Natural killer cell (primary cell): ENCODE results near the gene MDK. TPM values are rescaled to one million over a fixed set of nuclear protein-coding genes. Genes with fewer than 3 reads are reported as not detected.

Experiments used
- ATAC-seq, 3 donors: fragments of 150-1000 bp in 2 of 3; fragments of 200-7000 bp in 1 of 3; cut with Tn5 transposase; 1 replicate in 1 of 3; 2 replicates in 2 of 3; pipeline ENCODE4 v1.10.0; 2021; ENCODE audit warnings: mild to moderate bottlenecking in 2 of 3, moderate library complexity in 2 of 3
- DNase-seq, 2 donors: peaks; one replicate each; pipeline versions ENCODE4 v3.0.0 to v3.0.0-alpha.2; 2013 to 2021; ENCODE audit warnings: mixed read lengths in 1 of 2
- H3K27ac ChIP-seq: one replicate; pipeline ENCODE4 v1.5.1; 2013; ENCODE audit warnings: mild to moderate bottlenecking, low read length
- H3K27me3 ChIP-seq: one replicate; pipeline ENCODE4 v1.6.1; 2013; ENCODE audit warnings: low read length; ENCODE audit not compliant: control insufficient read depth, insufficient read depth
- H3K36me3 ChIP-seq: one replicate; pipeline ENCODE4 v1.6.1; 2013; ENCODE audit warnings: low read length; ENCODE audit not compliant: control insufficient read depth, insufficient read depth
- H3K4me1 ChIP-seq: one replicate; pipeline ENCODE4 v1.6.1; 2013; ENCODE audit warnings: low read length; ENCODE audit not compliant: control insufficient read depth, insufficient read depth
- H3K4me3 ChIP-seq: one replicate; pipeline ENCODE4 v1.5.1; 2013; ENCODE audit warnings: low read length
- H3K9me3 ChIP-seq: one replicate; pipeline ENCODE4 v1.6.1; 2013; ENCODE audit warnings: low read length; ENCODE audit not compliant: control insufficient read depth, insufficient read depth
- H3K27ac Mint-ChIP-seq, 2 donors: one replicate each; pipeline ENCODE4 v1.8.0; 2022; ENCODE audit warnings: mild to moderate bottlenecking in 2 of 2, mixed read lengths in 2 of 2, moderate library complexity in 1 of 2
- H3K27me3 Mint-ChIP-seq, 2 donors: one replicate each; pipeline ENCODE4 v1.8.0; 2022; ENCODE audit warnings: low read depth in 2 of 2, mixed read lengths in 2 of 2
- H3K36me3 Mint-ChIP-seq: one replicate; pipeline ENCODE4 v1.8.0; 2022; ENCODE audit warnings: mixed read lengths
- H3K4me1 Mint-ChIP-seq, 2 donors: one replicate each; pipeline ENCODE4 v1.8.0; 2022; ENCODE audit warnings: mixed read lengths in 2 of 2
- H3K4me3 Mint-ChIP-seq: one replicate; pipeline ENCODE4 v1.8.0; 2022; ENCODE audit warnings: mild to moderate bottlenecking, moderate library complexity, mixed read lengths
- H3K9me3 Mint-ChIP-seq, 2 donors: one replicate each; pipeline ENCODE4 v1.8.0; 2022; ENCODE audit warnings: mixed read lengths in 2 of 2
- CTCF ChIP-seq: fragments of 200-600 bp; IDR thresholded peaks from one replicate; pipeline ENCODE4 v1.8.0; 2022; ENCODE audit warnings: antibody characterized with exemption
- WGBS: methylation state at CpG from one replicate; pipeline ENCODE4 v1.1.7; 2013; ENCODE audit warnings: missing lambda C conversion rate; ENCODE audit not compliant: insufficient coverage; 5-methylcytosine and 5-hydroxymethylcytosine counted together
- intact Hi-C: fragments of 100-400 bp; cut with micrococcal nuclease; formaldehyde crosslinking; loops from one replicate; pipeline ENCODE4 v1.14.2; 2022
- total RNA-seq, 4 donors: library from RNA; stranded (reverse); fragments of 120-200 nt in 1 of 4; gene quantifications; one replicate each; pipeline versions ENCODE4 v1.2.3 to v1.2.4, GENCODE V29; 2013 to 2022

The MDK gene
- total RNA-seq, 3 donors from 2014 or later (not counting 1 experiment from before 2014, with no cell fraction given), result 4.5 to 10.6 (median 6.3) TPM

GRCh38 chr11:46373787-46374740, 7.4 kb upstream of the MDK start:
- peaks cover 13% of the 10 kb centered on the region for H3K4me1 ChIP-seq
- Mint-ChIP-seq H3K4me3 (no peak overlapping the region), H3K27ac (no peak overlapping the region), H3K4me1 (peaks cover 3 to 20% of the 10 kb centered on the region in 2 donors), H3K36me3 (no peaks in the 10 kb centered on the region), H3K9me3 (no peaks in the 10 kb centered on the region), H3K27me3 (no peaks in the 10 kb centered on the region)
- intact Hi-C loops, result no loop called here
- TF ChIP-seq CTCF, result no peak
- H3K36me3 ChIP-seq, result peaks cover 87% of the 10 kb centered on the region
- no peak overlapping the region for H3K4me3 ChIP-seq
- no peaks in the 10 kb centered on the region for H3K9me3 ChIP-seq
- no peak overlapping the region for H3K27ac ChIP-seq
- no peaks in the 10 kb centered on the region for H3K27me3 ChIP-seq
- ATAC-seq (no peak), DNase-seq (no peak)
- WGBS, result 95% methylated on average over 30 of the region's 30 CpGs

- peaks cover 81% of the 10 kb centered on the region for H3K36me3 ChIP-seq
- H3K4me1 ChIP-seq, result peaks cover 21% of the 10 kb centered on the region
- DNase-seq (no peak), ATAC-seq (no peak)
- H3K4me3 ChIP-seq, result no peak overlapping the region
- no peak overlapping the region for H3K27ac ChIP-seq
- TF ChIP-seq CTCF, result no peak
- no peaks in the 10 kb centered on the region for H3K27me3 Mint-ChIP-seq
- H3K36me3 Mint-ChIP-seq, result no peaks in the 10 kb centered on the region
- no peaks in the 10 kb centered on the region for H3K9me3 Mint-ChIP-seq
- H3K27me3 ChIP-seq, result no peaks in the 10 kb centered on the region
- no peak overlapping the region for H3K27ac Mint-ChIP-seq
- intact Hi-C loops, result no loop called here
- peaks cover 8 to 21% of the 10 kb centered on the region in 2 donors for H3K4me1 Mint-ChIP-seq
- H3K9me3 ChIP-seq, result no peaks in the 10 kb centered on the region
- H3K4me3 Mint-ChIP-seq, result no peak overlapping the region
- WGBS, result 96% methylated on average over 15 of the region's 15 CpGs
Observed at GRCh38 chr11:46374815-46375214, 6.7 kb upstream of the MDK start.

- no peak overlapping the region for H3K4me3 ChIP-seq
- peaks cover 27% of the 10 kb centered on the region for H3K4me1 ChIP-seq
- intact Hi-C loops, result no loop called here
- Mint-ChIP-seq H3K9me3 (no peaks in the 10 kb centered on the region), H3K4me1 (peaks cover 13 to 24% of the 10 kb centered on the region in 2 donors), H3K27ac (no peak overlapping the region), H3K27me3 (no peaks in the 10 kb centered on the region), H3K4me3 (no peak overlapping the region), H3K36me3 (no peaks in the 10 kb centered on the region)
- DNase-seq (no peak), ATAC-seq (no peak)
- no peaks in the 10 kb centered on the region for H3K9me3 ChIP-seq
- H3K36me3 ChIP-seq, result peaks cover 74% of the 10 kb centered on the region
- no peak overlapping the region for H3K27ac ChIP-seq
- H3K27me3 ChIP-seq, result no peaks in the 10 kb centered on the region
- WGBS, result 96% methylated on average over 38 of the region's 38 CpGs
- TF ChIP-seq CTCF, result no peak
Observed at GRCh38 chr11:46375392-46376101, 5.9 kb upstream of the MDK start.
